ENCODE measurements around the gene ARHGAP40. TPM values are rescaled to one million over a fixed set of nuclear protein-coding genes. Genes with fewer than 3 reads are reported as not detected.

ARHGAP40 gene
- total RNA-seq, 2 donors from 2014 or later, result not detected

- DNase-seq, result no peak
- H3K9me3 ChIP-seq, result no peaks in the 10 kb centered on the region
- no peaks in the 10 kb centered on the region for H3K36me3 ChIP-seq
- H3K4me1 ChIP-seq, result no peaks in the 10 kb centered on the region
- no peak overlapping the region for H3K27ac ChIP-seq
- TF ChIP-seq CTCF (IDR thresholded peaks at IDR 0.05), result no peak
- intact Hi-C loops (cut with DNase I), result no loop called here
- H3K27me3 ChIP-seq, result no peaks in the 10 kb centered on the region
- no peak overlapping the region for H3K4me3 ChIP-seq
- no peak overlapping the region for H3K9ac ChIP-seq (ENCODE audit: low read depth in 2 of 2, low read length in 2 of 2)
Measured at GRCh38 chr20:38664284-38664683, 62.7 kb downstream of the ARHGAP40 start.

GRCh38 chr20:38665094-38665493, 63.5 kb downstream of the ARHGAP40 start:
- Histone ChIP-seq H3K9ac (ENCODE audit: low read depth in 2 of 2, low read length in 2 of 2) (no peak overlapping the region), H3K4me3 (no peak overlapping the region), H3K27me3 (no peaks in the 10 kb centered on the region), H3K36me3 (no peaks in the 10 kb centered on the region), H3K4me1 (no peaks in the 10 kb centered on the region), H3K27ac (no peak overlapping the region), H3K9me3 (no peaks in the 10 kb centered on the region)
- no peak for DNase-seq
- intact Hi-C loops (cut with DNase I), result no loop called here
- TF ChIP-seq CTCF (IDR thresholded peaks at IDR 0.05), result no peak

- intact Hi-C loops (cut with DNase I), result no loop called here
- Histone ChIP-seq H3K4me1 (no peaks in the 10 kb centered on the region), H3K9me3 (no peaks in the 10 kb centered on the region), H3K27me3 (no peaks in the 10 kb centered on the region), H3K4me3 (no peak overlapping the region), H3K9ac (ENCODE audit: low read depth in 2 of 2, low read length in 2 of 2) (no peak overlapping the region), H3K27ac (no peak overlapping the region), H3K36me3 (no peaks in the 10 kb centered on the region)
- no peak for TF ChIP-seq CTCF (IDR thresholded peaks at IDR 0.05)
- DNase-seq, result no peak
Measured at GRCh38 chr20:38665506-38666285, 64.1 kb downstream of the ARHGAP40 start.

GRCh38 chr20:38667417-38667956, 65.9 kb downstream of the ARHGAP40 start:
- DNase-seq, result no peak
- H3K36me3 ChIP-seq, result no peaks in the 10 kb centered on the region
- H3K9ac ChIP-seq (ENCODE audit: low read depth in 2 of 2, low read length in 2 of 2), result no peak overlapping the region
- no peaks in the 10 kb centered on the region for H3K4me1 ChIP-seq
- intact Hi-C loops (cut with DNase I), result no loop called here
- no peaks in the 10 kb centered on the region for H3K9me3 ChIP-seq
- no peak overlapping the region for H3K4me3 ChIP-seq
- H3K27me3 ChIP-seq, result no peaks in the 10 kb centered on the region
- TF ChIP-seq CTCF (IDR thresholded peaks at IDR 0.05), result no peak
- no peak overlapping the region for H3K27ac ChIP-seq

- Histone ChIP-seq H3K4me1 (no peaks in the 10 kb centered on the region), H3K27me3 (peaks cover 13% of the 10 kb centered on the region), H3K36me3 (no peaks in the 10 kb centered on the region), H3K27ac (no peak overlapping the region), H3K4me3 (no peak overlapping the region), H3K9ac (ENCODE audit: low read depth in 2 of 2, low read length in 2 of 2) (no peak overlapping the region), H3K9me3 (no peaks in the 10 kb centered on the region)
- no peak for DNase-seq
- intact Hi-C loops (cut with DNase I), result no loop called here
- no peak for TF ChIP-seq CTCF (IDR thresholded peaks at IDR 0.05)
Measured at GRCh38 chr20:38669688-38670087, 68.1 kb downstream of the ARHGAP40 start.
